ENCODE results near the gene GPR62.
"Not testable (repeated sequence)": the region's sequence is repeated elsewhere in the genome, so short reads cannot be mapped to it uniquely, and the experiment has no call there.

GPR62 gene, protein sequence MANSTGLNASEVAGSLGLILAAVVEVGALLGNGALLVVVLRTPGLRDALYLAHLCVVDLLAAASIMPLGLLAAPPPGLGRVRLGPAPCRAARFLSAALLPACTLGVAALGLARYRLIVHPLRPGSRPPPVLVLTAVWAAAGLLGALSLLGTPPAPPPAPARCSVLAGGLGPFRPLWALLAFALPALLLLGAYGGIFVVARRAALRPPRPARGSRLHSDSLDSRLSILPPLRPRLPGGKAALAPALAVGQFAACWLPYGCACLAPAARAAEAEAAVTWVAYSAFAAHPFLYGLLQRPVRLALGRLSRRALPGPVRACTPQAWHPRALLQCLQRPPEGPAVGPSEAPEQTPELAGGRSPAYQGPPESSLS

DNA sequence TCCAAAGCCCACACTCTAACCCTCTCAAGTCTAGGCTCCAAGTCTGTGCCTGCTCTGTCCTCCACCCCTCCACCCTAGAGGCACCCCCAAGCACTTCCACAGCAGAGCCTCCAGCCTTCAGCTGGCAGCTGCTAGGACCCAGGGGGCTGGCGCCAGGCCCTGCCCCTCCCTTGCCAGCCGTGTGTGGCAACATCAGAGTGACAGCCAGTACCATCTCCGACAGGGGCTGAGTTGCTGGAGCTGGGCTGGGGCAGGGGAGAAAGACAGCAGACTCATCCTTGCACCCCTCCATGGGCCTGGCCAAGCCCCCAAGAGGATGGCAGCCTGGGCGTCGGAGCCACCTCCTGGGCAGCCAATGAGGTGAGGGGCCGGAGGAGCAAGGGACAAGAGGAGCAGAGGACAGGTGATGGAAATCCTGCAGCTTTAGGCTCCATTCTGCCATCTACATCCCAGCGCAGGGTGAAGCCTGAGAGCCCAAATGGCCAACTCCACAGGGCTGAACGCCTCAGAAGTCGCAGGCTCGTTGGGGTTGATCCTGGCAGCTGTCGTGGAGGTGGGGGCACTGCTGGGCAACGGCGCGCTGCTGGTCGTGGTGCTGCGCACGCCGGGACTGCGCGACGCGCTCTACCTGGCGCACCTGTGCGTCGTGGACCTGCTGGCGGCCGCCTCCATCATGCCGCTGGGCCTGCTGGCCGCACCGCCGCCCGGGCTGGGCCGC lies at the start of gene GPR62:
Gene GPR62 (plus strand): TSS at position 207 of the 718 bp plus-strand sequence. CDS start 272 bp downstream, at position 479.
- no peak for DNase-seq

DNA sequence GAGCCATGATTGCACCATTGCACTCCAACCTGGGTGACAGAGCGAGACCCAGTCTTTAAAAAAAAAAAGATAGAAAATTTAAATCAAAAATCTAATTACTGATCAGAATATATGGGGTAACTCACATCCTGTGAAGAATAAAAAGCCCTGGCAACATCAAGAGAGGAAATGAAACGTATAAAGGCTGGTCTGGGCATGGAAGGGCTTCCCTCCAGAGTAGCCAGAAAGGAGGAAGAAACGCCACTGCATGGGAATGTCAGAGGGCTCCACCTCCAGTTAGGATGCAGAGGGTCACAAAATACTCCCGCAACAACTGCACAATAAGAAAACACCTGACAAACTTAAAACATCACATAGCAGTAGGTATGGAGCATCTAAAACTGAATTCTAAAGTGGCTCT lies 47.2 kb upstream of the GPR62 start:
- DNase-seq = no peak

DNA sequence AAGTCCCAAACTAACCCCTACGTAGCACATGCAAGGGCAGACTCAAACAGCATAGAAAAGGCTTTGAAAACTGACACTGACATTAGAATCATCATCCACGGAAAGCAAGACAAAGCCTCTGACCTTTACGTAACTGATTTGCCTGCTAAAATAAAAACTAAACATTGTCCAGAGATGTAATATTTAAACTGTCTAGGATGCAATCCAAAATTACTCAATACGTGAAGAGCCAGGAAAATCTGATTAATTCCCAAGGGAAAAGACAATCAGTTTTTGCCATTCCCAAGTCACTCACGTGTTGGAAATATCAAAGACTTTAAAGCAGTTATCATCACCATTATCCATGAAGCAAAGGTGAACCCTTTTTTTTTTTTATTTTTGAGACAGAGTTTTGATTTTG lies 38.8 kb upstream of the GPR62 start:
- DNase-seq = no peak

DNA sequence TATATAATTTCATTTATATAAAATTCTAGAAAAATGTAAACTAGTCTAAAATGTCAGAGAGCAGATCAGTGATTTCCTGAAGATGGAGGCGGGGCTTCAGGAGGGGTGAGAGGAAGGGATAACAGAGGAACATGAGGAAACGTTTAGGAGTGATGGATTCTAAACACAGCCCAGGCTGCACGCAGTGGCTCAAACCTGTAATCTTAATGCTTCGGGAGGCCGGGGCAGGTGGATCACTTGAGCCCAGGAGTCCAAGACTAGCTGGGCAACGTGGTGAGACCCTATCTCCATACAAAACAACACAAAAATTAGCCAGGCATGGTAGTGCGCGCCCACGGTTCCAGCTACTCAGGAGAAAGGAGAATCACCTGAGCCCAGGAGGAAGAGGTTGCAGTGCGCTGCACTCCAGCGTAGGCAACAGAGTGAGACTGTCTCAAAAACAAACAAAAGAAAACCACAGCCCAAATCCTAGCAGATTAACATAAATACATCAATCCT lies 34.1 kb upstream of the GPR62 start:
- no peak for DNase-seq

DNA sequence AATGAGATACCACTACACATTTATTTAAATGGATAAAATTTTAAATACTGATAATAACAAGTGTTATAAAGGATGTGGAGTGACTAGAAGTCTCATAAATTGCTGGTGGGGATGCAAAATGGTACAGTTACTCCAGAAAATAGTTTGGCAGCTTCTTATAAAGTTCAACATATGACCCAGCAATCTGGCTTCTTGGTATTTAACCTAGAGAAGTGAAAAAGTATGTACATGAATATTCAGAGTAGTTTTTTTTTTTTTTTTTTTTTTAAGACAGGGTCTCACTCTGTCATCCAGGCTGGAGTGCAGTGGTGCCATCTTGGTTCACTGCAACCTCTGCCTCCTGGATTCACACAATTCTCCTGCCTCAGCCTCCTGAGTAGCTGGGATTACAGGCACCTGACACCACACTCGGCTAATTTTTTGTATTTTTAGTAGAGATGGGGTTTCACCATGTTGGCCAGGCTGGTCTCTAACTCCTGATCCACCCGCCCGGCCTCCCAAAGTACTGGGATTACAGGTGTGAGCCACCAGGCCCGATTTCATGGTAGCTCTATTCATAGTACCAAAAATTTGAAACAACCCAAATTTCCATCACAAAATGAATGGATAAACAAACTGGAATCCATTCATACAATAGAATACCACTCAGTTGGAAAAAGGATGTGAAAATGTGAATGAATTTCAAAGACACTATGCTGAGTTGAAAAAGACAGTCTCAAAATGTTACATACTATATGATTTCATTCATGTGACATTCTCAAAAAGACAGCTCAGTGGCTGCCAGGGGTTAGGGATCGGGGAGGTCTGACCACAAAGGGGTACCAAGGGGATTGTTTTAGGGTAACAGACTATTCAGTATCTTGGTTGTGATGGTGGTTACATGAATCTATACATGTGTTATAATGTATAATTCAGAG lies 27.9 kb upstream of the GPR62 start:
- no peak for DNase-seq

DNA sequence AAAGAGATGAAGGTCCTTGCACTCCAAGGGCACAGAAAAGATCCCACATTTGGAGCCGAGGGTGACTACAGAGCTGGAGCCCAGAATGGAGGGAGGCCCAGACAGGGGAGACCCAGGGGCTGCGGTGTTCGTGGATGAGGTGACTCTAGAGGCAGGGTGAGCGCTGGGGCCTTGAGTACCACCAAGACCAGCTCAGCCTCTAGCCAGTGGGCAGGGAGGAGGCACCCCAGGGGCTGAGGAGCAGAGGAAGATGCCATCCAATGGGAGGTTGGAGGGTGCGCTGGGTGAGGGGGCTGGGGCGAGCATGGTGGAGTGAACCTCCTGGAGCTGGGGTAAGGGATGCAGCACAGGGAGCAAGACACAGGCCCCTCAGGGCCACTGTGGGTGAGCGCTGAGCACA lies 26.7 kb upstream of the GPR62 start:
- no peak for DNase-seq

DNA sequence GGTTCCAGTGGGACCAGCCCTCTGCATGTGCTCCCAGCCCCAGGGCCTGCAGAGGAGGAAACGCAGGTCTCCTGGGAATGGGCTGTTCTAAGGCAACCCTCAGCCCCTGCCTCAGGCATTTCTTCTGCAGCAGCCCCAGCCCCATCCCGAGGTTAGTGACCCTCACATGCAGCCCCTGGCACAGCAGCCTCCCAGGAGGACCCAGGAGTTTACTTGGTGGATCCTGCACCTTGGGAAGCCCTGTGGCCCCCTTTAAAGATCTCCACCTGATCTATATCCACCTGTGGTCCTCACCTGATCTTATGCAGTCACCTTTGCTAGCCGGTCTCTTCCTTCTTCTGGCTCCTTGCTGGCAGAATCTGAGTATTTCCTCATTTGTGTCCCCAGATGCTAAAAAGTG lies 26.2 kb upstream of the GPR62 start:
- not testable (repeated sequence) for DNase-seq

DNA sequence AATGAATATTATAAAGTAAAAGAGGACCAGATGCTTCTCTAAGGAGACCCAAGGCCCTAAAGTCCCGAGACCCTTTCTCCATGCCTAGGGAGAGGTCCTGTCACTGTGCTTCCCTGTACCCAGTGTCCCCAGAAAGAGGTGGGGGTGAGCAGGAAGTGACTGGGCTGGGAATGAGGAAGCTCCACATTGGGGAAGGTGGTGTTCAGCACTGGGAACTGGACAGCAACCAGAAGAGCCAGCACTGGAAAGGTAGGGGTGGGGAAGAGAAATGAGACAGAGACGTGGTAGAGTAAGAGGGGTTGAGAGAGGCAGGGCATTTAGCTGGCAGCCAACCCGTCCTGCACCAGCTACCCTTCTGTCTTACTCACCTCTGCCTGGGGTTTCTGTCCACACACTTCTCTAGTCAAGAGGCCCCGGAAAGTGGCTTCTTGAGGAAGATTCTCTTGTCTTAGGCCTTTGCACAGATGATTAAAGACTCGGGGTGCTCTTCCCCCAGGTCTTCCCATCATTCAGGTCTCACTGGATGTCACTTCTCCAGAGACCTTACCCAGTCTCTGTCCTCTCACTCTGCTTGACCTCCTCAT lies 25.7 kb upstream of the GPR62 start:
- DNase-seq = no peak

DNA sequence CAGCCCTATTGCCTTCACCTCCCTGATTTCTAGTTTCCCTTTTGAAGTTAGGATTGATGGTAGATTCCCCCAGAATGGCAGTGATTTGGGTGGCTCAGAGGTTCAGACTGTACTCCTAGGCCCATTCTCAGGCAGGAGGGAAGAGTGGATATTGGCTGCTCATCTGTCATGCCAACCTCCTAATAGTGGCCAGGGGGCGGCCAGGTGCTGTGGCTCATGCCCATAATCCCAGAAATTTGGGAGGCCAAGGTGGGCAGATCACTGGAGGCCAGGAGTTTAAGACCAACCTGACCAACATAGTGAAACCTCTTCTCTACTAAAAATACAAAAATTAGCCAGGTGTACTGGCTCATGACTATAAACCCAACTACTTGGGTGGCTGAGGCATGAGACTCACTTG lies 24.7 kb upstream of the GPR62 start:
- DNase-seq = no peak

DNA sequence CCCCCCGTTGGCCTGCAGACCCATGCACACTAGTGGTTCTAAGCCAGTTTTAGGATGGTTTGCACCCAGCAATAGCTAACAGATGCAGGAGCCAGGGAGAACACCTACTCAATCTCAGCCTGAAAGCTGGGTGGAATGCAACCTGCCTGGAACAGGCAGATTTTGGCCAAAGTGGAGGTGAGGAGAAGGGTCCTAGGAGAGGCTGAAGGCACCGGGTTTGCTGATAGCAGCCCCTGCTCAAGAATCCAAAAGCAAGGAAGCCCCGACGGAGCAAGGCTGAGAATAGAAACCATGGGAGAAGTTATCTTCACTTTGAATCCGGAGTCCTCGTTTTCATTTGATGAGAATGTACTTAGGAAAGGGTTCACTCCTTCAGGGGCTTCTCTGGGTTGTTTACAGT lies 23.4 kb upstream of the GPR62 start:
- DNase-seq = no peak

DNA sequence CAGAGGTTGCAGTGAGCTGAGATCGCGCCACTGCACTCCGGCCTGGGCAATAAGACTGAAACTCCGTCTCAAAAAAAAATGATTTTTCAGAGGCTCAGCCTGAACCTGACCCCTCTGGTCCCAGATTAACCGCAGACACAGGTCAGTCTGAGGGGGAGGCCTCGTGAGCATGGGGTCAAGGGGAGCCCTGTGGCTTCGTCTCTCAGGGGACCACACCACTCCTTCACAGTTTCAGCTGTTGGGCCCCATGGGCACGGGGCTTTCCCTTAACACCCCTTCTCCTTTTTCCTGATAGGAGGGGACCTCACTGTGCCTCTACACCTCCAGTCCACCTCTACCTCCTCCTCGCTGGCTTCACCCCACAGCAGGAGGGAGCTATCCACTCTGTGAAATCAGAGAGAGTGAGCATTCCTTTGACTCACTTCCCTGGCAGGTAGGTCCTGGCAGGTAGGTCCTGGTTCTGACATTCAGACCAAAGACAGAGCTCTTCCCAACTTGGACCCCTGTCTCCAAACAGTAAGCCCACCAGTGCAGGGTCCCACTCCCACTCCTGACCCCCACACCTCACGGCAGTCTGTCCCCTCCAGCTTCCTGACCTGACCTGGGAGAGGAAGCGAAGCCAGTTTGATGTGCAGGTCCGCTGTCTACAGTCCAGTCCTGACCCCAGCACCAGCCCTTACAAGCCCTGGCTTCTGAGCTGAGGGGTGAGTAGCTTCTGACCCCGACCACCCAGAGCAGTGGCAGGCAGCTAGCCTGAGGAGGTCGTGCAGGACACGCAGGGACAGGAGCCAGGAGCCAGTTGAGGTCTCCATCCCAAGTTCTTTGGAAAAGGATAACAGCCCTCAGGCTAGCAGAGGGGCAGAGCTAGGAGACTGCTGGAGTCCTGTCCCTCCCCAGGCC lies 22.5 kb upstream of the GPR62 start:
- DNase-seq = no peak

DNA sequence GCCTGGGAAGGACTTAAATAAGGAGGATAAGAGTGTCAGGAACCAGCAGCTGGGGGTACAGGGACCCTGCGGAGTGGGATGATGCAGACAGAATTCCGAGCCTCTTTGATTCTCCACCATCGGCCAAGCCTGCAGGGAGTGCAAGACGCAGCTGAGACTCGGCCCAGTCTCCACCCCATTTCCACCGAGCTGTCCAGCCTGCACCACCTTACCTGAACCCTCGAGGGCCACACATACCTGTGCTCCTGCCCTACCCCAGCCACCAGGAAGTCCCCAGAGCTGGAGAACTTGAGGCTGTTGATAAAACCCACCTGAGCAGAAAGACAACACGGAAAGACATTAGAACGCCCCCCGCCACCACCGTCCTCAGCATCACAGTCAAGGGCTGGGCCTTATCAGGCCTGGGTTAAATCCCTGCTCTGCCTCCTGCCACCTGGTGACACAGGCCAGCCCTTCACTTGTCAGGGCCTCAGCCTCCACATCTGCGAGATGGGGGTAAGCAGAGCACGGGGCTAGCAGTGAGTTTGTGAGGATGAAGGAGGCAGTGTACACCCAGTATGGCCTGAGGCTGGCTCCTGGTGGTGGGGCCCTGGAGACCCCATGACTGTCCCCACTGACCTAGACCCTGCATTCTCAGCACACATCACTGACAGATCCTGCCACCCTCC lies 21.6 kb upstream of the GPR62 start:
- no peak for DNase-seq

DNA sequence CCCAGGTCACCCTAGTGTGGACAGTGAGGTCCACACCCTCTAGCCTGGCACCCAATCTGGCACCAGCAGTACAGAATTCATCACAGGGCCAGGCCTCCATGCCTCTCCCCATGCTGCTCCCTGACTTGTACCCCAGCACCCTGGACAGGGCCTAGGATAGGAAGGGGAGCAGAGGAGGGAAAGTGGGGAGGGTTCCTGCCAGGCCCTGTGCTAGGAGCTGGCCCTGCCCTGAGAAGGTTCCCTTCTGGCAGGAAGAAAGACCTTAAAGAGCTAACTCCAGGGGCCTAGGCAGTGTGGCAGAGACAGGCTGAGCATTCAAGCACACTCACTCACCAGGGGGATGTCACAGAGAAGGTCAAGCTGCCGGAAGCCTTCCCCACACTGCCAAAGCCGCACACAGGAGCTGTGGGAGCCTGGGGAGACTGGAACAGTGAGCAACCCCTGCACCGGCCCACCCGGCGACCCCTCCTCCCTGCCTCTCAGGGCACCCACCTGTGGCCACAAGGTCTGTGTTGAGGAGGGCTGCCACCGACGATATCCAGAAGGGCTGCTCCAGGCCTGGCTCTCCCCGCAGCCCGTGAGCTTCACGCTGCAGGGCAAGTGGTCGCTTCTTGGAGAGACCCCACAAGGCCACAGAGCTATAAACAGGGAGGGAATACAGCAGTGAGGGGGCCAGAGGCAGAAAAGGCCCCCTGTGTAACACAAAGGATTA lies 20.9 kb upstream of the GPR62 start:
- DNase-seq = no peak

DNA sequence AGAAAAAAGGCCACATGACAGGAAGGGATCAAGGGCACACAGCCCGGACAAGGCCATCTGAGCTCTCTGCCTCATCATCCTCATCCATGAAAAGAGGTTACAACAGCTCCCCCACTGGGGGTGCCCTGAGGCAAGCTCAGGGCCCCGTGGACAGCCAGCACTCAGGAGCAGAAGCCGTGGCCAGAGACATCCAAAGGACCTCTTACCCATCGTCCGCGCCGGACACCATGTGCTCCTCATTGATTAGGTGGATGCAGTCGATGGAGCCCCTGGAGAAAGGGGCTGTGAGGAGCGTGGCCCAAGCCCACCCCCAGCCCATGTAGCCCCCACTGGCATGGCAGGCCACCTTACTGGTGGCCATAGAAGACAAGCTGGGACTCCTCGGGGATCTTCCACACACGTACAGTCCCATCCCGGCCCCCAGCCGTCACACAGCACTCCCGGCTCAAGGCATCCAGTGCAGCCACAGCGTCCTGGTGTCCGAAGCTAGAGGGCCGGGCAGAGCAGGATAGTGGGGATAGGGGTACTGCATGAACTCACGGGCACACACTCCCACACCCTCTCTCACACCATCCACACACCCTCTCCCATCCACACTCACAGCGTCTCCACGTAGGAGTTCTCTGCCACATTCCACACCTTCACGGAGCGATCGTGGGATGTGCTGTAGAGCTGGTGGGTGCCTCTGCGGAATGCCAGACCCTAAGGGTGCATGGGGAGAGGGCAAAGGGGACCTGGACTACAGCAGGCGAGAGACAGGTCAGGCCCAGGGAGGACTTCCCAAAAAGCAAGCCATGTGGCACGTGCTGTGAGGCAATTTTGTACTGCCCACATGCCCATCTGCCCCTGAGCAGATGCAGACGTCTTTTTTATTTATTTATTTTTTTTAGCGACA lies 19.9 kb upstream of the GPR62 start:
- no peak for DNase-seq

DNA sequence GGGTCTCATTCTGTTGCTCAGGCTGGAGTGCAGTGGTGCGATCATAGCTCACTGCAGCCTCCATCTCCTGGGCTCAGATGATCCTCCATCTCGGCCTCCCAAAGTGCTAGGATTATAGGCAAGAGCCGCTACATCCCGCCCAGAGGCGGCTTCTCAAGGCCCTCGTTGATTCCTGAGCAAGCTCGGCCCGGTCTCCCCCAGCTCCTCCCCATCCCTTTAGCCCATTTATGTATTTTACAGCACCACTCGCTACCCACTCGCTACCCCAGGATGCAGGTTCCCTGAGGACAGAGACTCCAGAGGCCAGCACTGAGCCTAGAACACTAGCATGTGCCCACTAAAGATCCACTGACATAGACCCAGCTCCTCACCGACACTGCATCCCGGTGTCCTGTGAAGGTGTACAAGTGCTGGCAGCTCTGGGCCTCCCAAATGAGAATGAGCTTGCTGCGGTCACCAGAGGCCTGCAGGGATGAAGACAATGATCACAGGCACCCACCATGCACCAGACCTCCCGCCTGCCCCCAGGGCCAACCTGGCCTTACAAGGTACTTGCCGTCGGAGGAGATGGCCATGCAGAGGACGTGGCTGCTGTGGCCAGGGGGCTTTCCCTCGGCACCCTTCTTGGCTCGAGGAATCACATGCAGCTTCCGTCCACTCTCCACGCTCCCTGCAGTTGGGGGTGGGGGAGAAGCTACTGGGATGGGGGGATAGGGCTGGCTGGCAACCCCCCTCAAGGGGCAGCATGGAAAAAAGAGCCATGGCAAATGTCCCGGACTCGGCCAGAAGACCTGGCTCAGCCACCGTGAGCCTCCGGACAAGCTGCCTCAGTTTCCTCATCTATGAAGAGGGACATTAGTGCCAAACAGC lies 19.1 kb upstream of the GPR62 start:
- DNase-seq = no peak

DNA sequence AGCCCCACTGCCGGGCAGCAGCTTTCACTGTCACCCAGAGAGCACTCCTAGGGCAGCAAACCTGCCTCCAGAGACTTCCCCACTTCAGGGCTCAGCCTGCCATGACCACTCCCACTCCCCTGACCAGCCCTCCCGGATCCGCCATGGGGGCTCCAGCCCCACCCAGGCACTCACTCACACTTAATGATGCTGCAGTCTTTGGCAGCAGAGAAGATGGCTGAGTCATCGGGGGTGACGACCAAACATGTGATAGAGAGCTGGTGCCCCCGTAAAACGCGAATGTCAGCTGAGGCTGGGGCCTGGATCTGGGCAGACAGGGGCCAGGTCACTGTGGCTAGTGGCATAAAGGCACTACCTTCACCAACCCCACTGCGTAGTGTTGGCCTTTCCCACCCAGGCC lies 18.2 kb upstream of the GPR62 start:
- DNase-seq = no peak

DNA sequence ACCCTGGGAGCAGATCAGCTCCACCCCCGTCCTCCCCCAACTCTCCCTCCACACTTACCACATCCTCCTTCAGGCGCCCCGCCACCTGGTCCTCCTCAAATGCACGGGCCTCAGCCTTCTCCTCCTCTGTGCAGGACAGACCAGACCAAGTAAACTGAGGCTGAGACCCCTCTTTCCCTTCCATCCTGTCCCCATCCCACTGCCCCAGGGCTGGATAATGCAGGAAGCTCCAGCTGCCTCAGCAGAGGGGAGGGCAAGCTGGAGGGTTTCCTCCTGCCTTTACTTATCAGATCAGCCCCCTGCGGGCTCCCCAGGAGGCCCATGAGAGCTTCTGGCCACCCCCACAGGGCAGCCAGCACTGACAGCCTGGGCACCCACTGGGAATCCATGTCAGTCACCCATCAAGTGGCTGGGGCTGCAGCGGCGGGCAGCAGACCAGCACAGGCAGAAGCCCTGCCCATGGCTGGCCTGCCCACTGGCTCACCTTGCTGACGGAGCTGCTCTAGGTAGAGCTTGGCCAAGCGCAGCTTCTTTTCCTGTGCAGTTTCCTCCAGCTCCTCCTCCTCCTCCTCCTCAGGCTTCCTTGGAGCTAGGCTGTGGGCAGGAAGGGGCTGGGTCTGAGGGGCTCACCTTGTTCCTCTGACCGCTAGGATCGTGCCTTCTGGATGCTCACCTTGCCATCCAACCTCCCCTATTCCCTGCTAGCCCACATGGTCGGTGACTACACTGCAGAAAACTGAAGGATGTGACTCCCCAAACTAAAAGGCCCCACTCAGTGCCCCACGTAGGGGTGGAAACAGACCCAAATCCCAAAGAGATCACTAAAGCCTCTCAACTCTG lies 17.4 kb upstream of the GPR62 start:
- no peak for DNase-seq

All from activated CD4-positive, alpha-beta T cell treated with anti-CD3 and anti-CD28 coated beads, Interleukin-10, Interleukin-2, amounts not matched to agents 100 ng/mL and 50 ng/mL, durations not matched to agents 16 hours and 8 hours (primary cell).